ENCODE data around the gene CTNND2.

GRCh38 chr5:11355491-11355890 lies 548.8 kb downstream of the CTNND2 start:
- TF ChIP-seq EZH2phosphoT487 (IDR thresholded peaks at IDR 0.05; ENCODE audit: low read length) (no peak), CTCF (IDR thresholded peaks at IDR 0.05; ENCODE audit: low read length) (no peak), EZH2 (optimal IDR thresholded peaks at IDR 0.05; ENCODE audit: low read depth, low read length) (no peak)
